Gastrocnemius medialis (tissue), 4 donors: ENCODE results near the gene NSDHL.
"Not testable (repeated sequence)": the region's sequence is repeated elsewhere in the genome, so short reads cannot be mapped to it uniquely, and the experiment has no call there.

Source experiments
- CTCF ChIP-seq, 5 experiments: fragments of 450-650 bp in 3 of 5; fragments of 200-600 bp in 2 of 5; sonication (generic) in 2 of 5; IDR thresholded peaks in 4 of 5; conservative IDR thresholded peaks in 1 of 5; 1 replicate in 4 of 5; 2 replicates in 1 of 5; pipeline ENCODE4 v1.5.1; 2016 to 2019; ENCODE audit warnings: antibody characterized with exemption in 5 of 5, mild to moderate bottlenecking in 3 of 5, moderate library complexity in 3 of 5
- POLR2A ChIP-seq, 2 donors: fragments of 450-650 bp; IDR thresholded peaks; one replicate each; pipeline ENCODE4 v1.6.1; 2017; ENCODE audit warnings: antibody characterized with exemption in 2 of 2, mild to moderate bottlenecking in 2 of 2, moderate library complexity in 2 of 2

GRCh38 chrX:152835470-152835869 lies 4.6 kb downstream of the NSDHL start:
- TF ChIP-seq CTCF (IDR thresholded peaks at IDR 0.05 in 4 of 5, conservative IDR thresholded peaks at IDR 0.05 in 1 of 5); POLR2A (IDR thresholded peaks at IDR 0.05): not testable (repeated sequence)
